ENCODE results near the gene CDH18.

- TF ChIP-seq CTCF (conservative IDR thresholded peaks at IDR 0.05; ENCODE audit: low read depth, low read length): no peak
- TF ChIP-seq EZH2phosphoT487 (IDR thresholded peaks at IDR 0.05; ENCODE audit: borderline replicate concordance, low read length): no peak
- TF ChIP-seq EZH2 (IDR thresholded peaks at IDR 0.05; ENCODE audit: low read length, unreplicated experiment): no peak
These were observed 87.7 kb downstream of the CDH18 start for GRCh38 chr5:19900269-19900668.
